ENCODE results near the gene PYCARD. TPM values are rescaled to one million over a fixed set of nuclear protein-coding genes. Genes with fewer than 3 reads are reported as not detected.
"Not testable (repeated sequence)": the region's sequence is repeated elsewhere in the genome, so short reads cannot be mapped to it uniquely, and the experiment has no call there.

Gene PYCARD
- total RNA-seq, 1 donor from 2014 or later = 3.2 TPM

DNA sequence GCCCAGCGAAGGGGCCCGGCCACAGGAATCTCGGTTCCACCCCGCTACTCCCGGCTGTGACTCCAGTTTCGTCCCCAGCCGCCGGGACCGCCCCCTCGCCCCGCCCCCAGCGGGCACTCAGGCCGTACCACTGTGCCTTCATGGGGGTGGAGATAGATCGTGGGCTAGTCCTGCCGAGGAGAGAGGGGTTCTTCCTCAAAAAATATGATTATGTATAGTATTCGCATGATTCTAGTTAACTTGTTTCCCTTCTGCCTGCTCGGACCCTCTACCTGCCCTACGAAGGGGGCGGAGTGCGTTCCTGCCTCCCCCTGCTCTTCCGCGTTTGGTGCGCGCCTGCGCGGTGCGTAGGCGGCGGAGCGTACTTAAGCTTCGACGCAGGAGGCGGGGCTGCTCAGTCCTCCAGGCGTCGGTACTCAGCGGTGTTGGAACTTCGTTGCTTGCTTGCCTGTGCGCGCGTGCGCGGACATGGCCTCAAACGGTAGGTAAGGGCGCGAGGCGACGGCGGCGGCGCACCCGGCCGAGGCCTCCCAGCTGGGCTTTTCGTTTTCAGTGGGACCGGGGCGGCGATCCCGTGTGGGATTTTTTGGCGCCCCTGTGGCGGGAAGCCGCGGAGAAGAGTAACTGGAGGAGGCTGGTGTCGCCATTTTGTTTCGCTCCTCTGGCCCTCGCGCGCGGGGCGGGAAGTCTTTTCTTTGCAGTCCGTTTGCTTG, 22.7 kb downstream of the PYCARD start, which contains the start of gene FUS:
Gene FUS (plus strand): TSS at position 393 of the 713 bp plus-strand sequence. CDS start 76 bp downstream, at position 469.
- intact Hi-C loops (cut with DNase I) = loop anchor here (2.0 to 10.0 kb wide), 4 partner anchors 37 to 262 kb away; partner anchors contain the start of genes KAT8 and ZNF843
- peak; percentile 98 for DNase-seq (ENCODE audit: low spot score)

DNA sequence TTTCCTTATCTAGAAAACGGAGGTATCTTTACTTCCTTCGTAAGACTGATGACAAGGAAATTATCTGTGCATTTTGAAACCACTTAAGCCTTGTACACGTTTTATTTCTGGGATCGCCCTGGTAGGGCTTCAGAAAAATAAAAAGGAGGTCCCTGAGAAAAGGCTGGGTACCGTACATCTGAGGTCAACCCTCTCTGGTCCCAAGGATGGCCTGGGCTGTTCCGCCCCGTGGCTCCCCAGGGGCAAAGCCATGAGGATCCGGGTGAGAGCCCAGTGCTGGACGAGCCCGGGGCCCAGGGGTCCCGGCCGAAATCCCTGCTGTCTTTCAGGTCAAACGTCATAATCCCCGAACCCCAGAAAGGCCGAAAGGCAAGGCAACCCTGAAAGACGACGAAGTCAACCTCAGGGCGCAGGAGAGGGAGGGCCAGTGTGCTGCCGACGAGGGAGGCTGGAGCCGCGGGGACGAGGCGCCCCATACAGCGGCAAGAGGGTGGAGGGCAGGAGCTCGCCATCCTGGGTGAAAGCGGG, 23.3 kb downstream of the PYCARD start:
- intact Hi-C loops (cut with DNase I) = no loop called here
- peak; percentile 74 for DNase-seq (ENCODE audit: low spot score)

DNA sequence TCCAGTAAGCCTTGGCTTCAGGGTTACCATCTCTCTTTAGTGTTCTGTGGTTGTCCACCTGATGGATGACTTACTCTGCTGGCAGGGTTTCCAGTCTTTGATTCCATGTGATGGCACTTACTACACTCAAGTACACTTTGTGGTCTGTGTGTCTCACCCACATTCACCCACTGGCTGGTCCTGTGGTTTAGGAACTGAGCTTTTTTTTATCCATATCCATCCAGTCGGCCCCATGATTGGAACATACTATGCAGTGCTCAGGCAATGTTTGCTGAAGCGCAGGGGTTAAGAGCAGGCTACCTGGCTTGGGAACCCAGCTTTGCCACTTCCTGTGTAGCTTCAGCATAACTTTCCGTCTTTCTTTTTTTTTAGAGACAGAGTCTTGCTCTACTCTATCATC, 25.4 kb downstream of the PYCARD start:
- intact Hi-C loops (cut with DNase I) = no loop called here
- peak; percentile 43 for DNase-seq (ENCODE audit: low spot score)

- DNase-seq (ENCODE audit: low spot score); intact Hi-C loops (cut with DNase I): not testable (repeated sequence)
Measured at GRCh38 chr16:31170048-31170447, 32.5 kb downstream of the PYCARD start.

GRCh38 chr16:31168848-31169247, 33.7 kb downstream of the PYCARD start:
- intact Hi-C loops (cut with DNase I) = no loop called here
- no peak for DNase-seq (ENCODE audit: low spot score)

GRCh38 chr16:31167315-31167714, 35.2 kb downstream of the PYCARD start:
- DNase-seq (ENCODE audit: low spot score) = no peak
- intact Hi-C loops (cut with DNase I) = no loop called here

- intact Hi-C loops (cut with DNase I) = no loop called here
- no peak for DNase-seq (ENCODE audit: low spot score)
Measured at GRCh38 chr16:31157136-31157535, 45.4 kb downstream of the PYCARD start.

Other genes with a start within 250 kb of the PYCARD start
- 9.6 TPM for gene SETD1A, start 245.0 kb downstream of the PYCARD start, total RNA-seq
- gene HSD3B7, start 217.6 kb downstream of the PYCARD start, total RNA-seq = 5.4 TPM
- 1.6 TPM for gene STX1B, start 192.1 kb downstream of the PYCARD start, total RNA-seq
- 41.1 TPM for gene STX4, start 169.2 kb downstream of the PYCARD start, total RNA-seq
- gene ZNF668, start 128.5 kb downstream of the PYCARD start, total RNA-seq = 5.9 TPM
- 9.6 TPM for gene ZNF646, start 128.3 kb downstream of the PYCARD start, total RNA-seq
- 0.59 TPM for gene PRSS53, start 113.8 kb downstream of the PYCARD start, total RNA-seq
- 42.1 TPM for gene VKORC1, start 108.0 kb downstream of the PYCARD start, total RNA-seq
- 56.4 TPM for gene BCKDK, start 94.4 kb downstream of the PYCARD start, total RNA-seq
- 56.5 TPM for gene KAT8, start 85.1 kb downstream of the PYCARD start, total RNA-seq
- gene PRSS8, start 67.0 kb downstream of the PYCARD start, total RNA-seq = not detected
- 1.1 TPM for gene PRSS36, start 52.7 kb downstream of the PYCARD start, total RNA-seq
- gene FUS, start 22.6 kb downstream of the PYCARD start, total RNA-seq = 158 TPM
- gene TRIM72, start 11.4 kb upstream of the PYCARD start, total RNA-seq = 2.4 TPM
- not detected for gene PYDC1, start 14.4 kb upstream of the PYCARD start, total RNA-seq
- gene ITGAM, start 57.2 kb upstream of the PYCARD start, total RNA-seq = 4.8 TPM
- 5.9 TPM for gene ITGAX, start 152.4 kb upstream of the PYCARD start, total RNA-seq
- not detected for gene ITGAD, start 190.6 kb upstream of the PYCARD start, total RNA-seq
- 890 TPM for gene COX6A2, start 225.6 kb upstream of the PYCARD start, total RNA-seq
- 1.9 TPM for gene ZNF843, start 240.0 kb upstream of the PYCARD start, total RNA-seq

Data from cardiac septum (tissue), 1 donor.